H1 (cell line): ENCODE results near the gene RSAD1. TPM values are rescaled to one million over a fixed set of nuclear protein-coding genes. Genes with fewer than 3 reads are reported as not detected.

ENCODE experiments used
- CTCF ChIA-PET: fragments of 300-600 bp; sonication (Branson Sonifier 250); formaldehyde crosslinking; loops from one replicate; lab custom pipeline; 2021; ENCODE audit not compliant: partially characterized antibody; lab: Charles Lee
- POLR2A ChIA-PET: fragments of 300-600 bp; sonication (Branson Sonifier 250); formaldehyde crosslinking; loops from one replicate; lab custom pipeline; 2021; ENCODE audit warnings: inconsistent platforms; ENCODE audit not compliant: partially characterized antibody; lab: Charles Lee
- DNase-seq, 2 experiments: peaks; one replicate each; pipeline versions ENCODE4 v3.0.0 to v3.0.0-alpha.2; 2010 to 2022; ENCODE audit warnings: low spot score in 2 of 2, low read depth in 1 of 2, mixed read lengths in 1 of 2
- FAIRE-seq: peaks from 2 replicates; lab custom pipeline; 2011; peaks lifted over from hg19 to GRCh38; lab: Jason Lieb, UNC
- H2AFZ ChIP-seq: 2 replicates; pipeline ENCODE4 v1.8.1; 2012; ENCODE audit warnings: low read length, inconsistent platforms
- H2AK5ac ChIP-seq: 2 replicates; pipeline ENCODE4 v1.6.1; 2013; ENCODE audit warnings: low read depth, low read length
- H2BK120ac ChIP-seq: replicated peaks from 2 replicates; pipeline ENCODE3; 2013; ENCODE audit warnings: low read depth, low read length, inconsistent platforms
- H2BK12ac ChIP-seq: 2 replicates; pipeline ENCODE4 v1.6.1; 2013; ENCODE audit warnings: low read depth, low read length
- H2BK15ac ChIP-seq: 2 replicates; pipeline ENCODE4 v1.6.1; 2013; ENCODE audit warnings: low read length
- H2BK20ac ChIP-seq: 2 replicates; pipeline ENCODE4 v1.6.1; 2013; ENCODE audit warnings: low read length
- H2BK5ac ChIP-seq: 2 replicates; pipeline ENCODE4 v1.6.1; 2013; ENCODE audit warnings: low read depth, low read length
- H3K14ac ChIP-seq: 2 replicates; pipeline ENCODE4 v1.6.1; 2013; ENCODE audit warnings: inconsistent platforms; ENCODE audit not compliant: insufficient read length
- H3K18ac ChIP-seq: 2 replicates; pipeline ENCODE4 v1.6.1; 2013; ENCODE audit warnings: low read length; ENCODE audit errors: extremely low read depth
- H3K23ac ChIP-seq: 2 replicates; pipeline ENCODE4 v1.6.1; 2013; ENCODE audit warnings: inconsistent platforms; ENCODE audit not compliant: insufficient read length
- H3K23me2 ChIP-seq: 2 replicates; pipeline ENCODE4 v1.6.1; 2013; ENCODE audit warnings: low read depth, low read length
- H3K27ac ChIP-seq: 2 replicates; pipeline ENCODE4 v1.6.1; 2011; ENCODE audit warnings: low read depth, low read length, inconsistent platforms
- H3K27me3 ChIP-seq, 4 experiments: replicated peaks in 1 of 4; 1 replicate in 1 of 4; 2 replicates in 3 of 4; pipeline versions ENCODE4 v1.6.1 to v1.8.1; 2011 to 2013; ENCODE audit warnings: low read length in 3 of 4, mild to moderate bottlenecking in 3 of 4, inconsistent platforms in 2 of 4, mixed read lengths in 2 of 4, moderate library complexity in 1 of 4; ENCODE audit not compliant: control insufficient read depth in 3 of 4, insufficient read depth in 3 of 4; ENCODE audit errors: extremely low read depth in 1 of 4
- H3K36me3 ChIP-seq, 4 experiments: 2 replicates each; pipeline versions ENCODE4 v1.6.1 to v1.8.1; 2011 to 2013; ENCODE audit warnings: mild to moderate bottlenecking in 4 of 4, low read length in 3 of 4, moderate library complexity in 2 of 4, control low read depth in 1 of 4, inconsistent platforms in 1 of 4; ENCODE audit not compliant: insufficient read depth in 4 of 4, control insufficient read depth in 2 of 4
- H3K4ac ChIP-seq: replicated peaks from 2 replicates; pipeline ENCODE3; 2013; ENCODE audit warnings: low read length, low read depth, mixed read lengths, inconsistent platforms; ENCODE audit not compliant: insufficient read length
- H3K4me1 ChIP-seq, 4 experiments: replicated peaks in 1 of 4; 1 replicate in 1 of 4; 2 replicates in 3 of 4; pipeline versions ENCODE4 v1.6.1 to v1.8.1; 2011 to 2013; ENCODE audit warnings: low read length in 3 of 4, inconsistent platforms in 2 of 4, mixed read lengths in 1 of 4; ENCODE audit not compliant: insufficient read depth in 4 of 4, control insufficient read depth in 3 of 4
- H3K4me2 ChIP-seq, 2 experiments: 2 replicates each; pipeline versions ENCODE4 v1.6.1 to v1.8.1; 2011 to 2013; ENCODE audit warnings: low read depth in 2 of 2, low read length in 2 of 2, control low read depth in 1 of 2, inconsistent platforms in 1 of 2, mild to moderate bottlenecking in 1 of 2; ENCODE audit not compliant: insufficient read depth in 1 of 2
- H3K4me3 ChIP-seq, 4 experiments: fragments of 200-600, 300-600 bp in 1 of 4; sonication (generic), shearing (Covaris generic), sonication (Bioruptor Twin) in 1 of 4; 2 replicates each; pipeline versions ENCODE4 v1.5.1 to v1.8.1; 2011 to 2016; ENCODE audit warnings: low read length in 4 of 4, low read depth in 3 of 4, control low read depth in 2 of 4, inconsistent platforms in 2 of 4, mild to moderate bottlenecking in 2 of 4, mixed read lengths in 1 of 4, moderate library complexity in 1 of 4; ENCODE audit not compliant: insufficient read depth in 2 of 4; ENCODE audit errors: extremely low read depth in 1 of 4
- H3K56ac ChIP-seq: replicated peaks from 2 replicates; pipeline ENCODE3; 2013; ENCODE audit warnings: low read depth, mild to moderate bottlenecking, mixed read lengths, low read length, inconsistent platforms; ENCODE audit not compliant: insufficient read length
- H3K79me1 ChIP-seq: 2 replicates; pipeline ENCODE4 v1.6.1; 2013; ENCODE audit warnings: low read depth, low read length, control low read depth
- H3K79me2 ChIP-seq, 2 experiments: 2 replicates each; pipeline versions ENCODE4 v1.6.1 to v1.8.1; 2012 to 2013; ENCODE audit warnings: low read length in 2 of 2, mild to moderate bottlenecking in 2 of 2, inconsistent platforms in 1 of 2; ENCODE audit not compliant: insufficient read depth in 2 of 2, control insufficient read depth in 1 of 2
- H3K9ac ChIP-seq, 4 experiments: replicated peaks in 1 of 4; 1 replicate in 1 of 4; 2 replicates in 3 of 4; pipeline versions ENCODE4 v1.6.1 to v1.8.1; 2011 to 2013; ENCODE audit warnings: low read depth in 3 of 4, low read length in 3 of 4, control low read depth in 2 of 4, mild to moderate bottlenecking in 2 of 4, moderate library complexity in 2 of 4, inconsistent platforms in 1 of 4; ENCODE audit errors: extremely low read depth in 1 of 4
- H3K9me3 ChIP-seq, 2 experiments: 2 replicates each; pipeline versions ENCODE4 v1.6.1 to v1.8.1; 2012 to 2013; ENCODE audit warnings: mild to moderate bottlenecking in 2 of 2, moderate library complexity in 2 of 2, control low read depth in 1 of 2, inconsistent platforms in 1 of 2, low read depth in 1 of 2, low read length in 1 of 2, mixed read lengths in 1 of 2; ENCODE audit not compliant: insufficient read depth in 2 of 2
- H4K20me1 ChIP-seq, 2 experiments: replicated peaks in 1 of 2; 2 replicates each; pipeline versions ENCODE3 to v1.8.1; 2011 to 2013; ENCODE audit warnings: inconsistent platforms in 2 of 2, low read length in 2 of 2, mild to moderate bottlenecking in 1 of 2; ENCODE audit not compliant: insufficient read depth in 2 of 2, control insufficient read depth in 1 of 2
- H4K5ac ChIP-seq: 2 replicates; pipeline ENCODE4 v1.6.1; 2013; ENCODE audit warnings: low read length, low read depth, mixed read lengths, inconsistent platforms; ENCODE audit not compliant: insufficient read length
- H4K8ac ChIP-seq: 2 replicates; pipeline ENCODE4 v1.8.0; 2013; ENCODE audit warnings: mild to moderate bottlenecking, moderate library complexity, low read length, inconsistent platforms; ENCODE audit not compliant: insufficient read depth; ENCODE audit errors: extremely low read depth
- H4K91ac ChIP-seq: replicated peaks from 2 replicates; pipeline ENCODE3; 2013; ENCODE audit warnings: low read length, mixed read lengths, inconsistent platforms; ENCODE audit not compliant: insufficient read length
- BACH1 ChIP-seq: IDR thresholded peaks from 2 replicates; pipeline ENCODE4 v1.6.1; 2012; ENCODE audit warnings: low read length, improper control_type of control experiment
- PHF8 ChIP-seq: fragments of 200-600 bp; sonication (generic); conservative IDR thresholded peaks from 2 replicates; pipeline ENCODE4 v1.7.1; 2012; ENCODE audit warnings: low read depth, mild to moderate bottlenecking, inconsistent platforms, low read length, moderate library complexity
- SP4 ChIP-seq: IDR thresholded peaks from 2 replicates; pipeline ENCODE4 v1.6.1; 2012; ENCODE audit warnings: low read length, inconsistent platforms
- YY1 ChIP-seq: IDR thresholded peaks from 2 replicates; pipeline ENCODE4 v1.6.1; 2011; ENCODE audit warnings: low read depth, mild to moderate bottlenecking, low read length
- ZNF274 ChIP-seq: IDR thresholded peaks from 2 replicates; pipeline ENCODE4 v1.7.0; 2012; ENCODE audit warnings: low read length, borderline replicate concordance; ENCODE audit errors: extremely low read depth
- WGBS, 2 experiments: shearing (Covaris generic) in 1 of 2; methylation state at CpG; one replicate each; pipeline versions ENCODE4 v1.1.6 to v1.1.7; 2013 to 2015; ENCODE audit warnings: low lambda C conversion rate in 2 of 2, mixed read lengths in 2 of 2, inconsistent platforms in 1 of 2, low coverage in 1 of 2, missing lambda C conversion rate in 1 of 2; ENCODE audit not compliant: insufficient replicate concordance in 2 of 2, insufficient coverage in 1 of 2, insufficient read length in 1 of 2; ENCODE audit errors: extremely low coverage in 1 of 2, missing lambda C conversion rate in 1 of 2; 5-methylcytosine and 5-hydroxymethylcytosine counted together
- polyA plus RNA-seq, 7 experiments: library from polyadenylated mRNA; depleted of rRNA in 3 of 7; stranded (reverse) in 5 of 7; unstranded in 2 of 7; fragments of >200 nt in 5 of 7; fragments of 200-250 nt in 2 of 7; gene quantifications; 1 replicate in 5 of 7; 2 replicates in 1 of 7; 4 replicates in 1 of 7; pipeline versions ENCODE4 v1.2.1 to v1.2.3, GENCODE V29; 2011 to 2013; ENCODE audit warnings: missing spikeins in 2 of 7, mixed read lengths in 2 of 7
- total RNA-seq: library from RNA; stranded (reverse); fragmentation: NEBNext Ultra II Directional; extraction: Animal tissue kit (Norgen Biotek cat#: 25700); gene quantifications from 2 replicates; pipeline ENCODE4 v1.2.1, GENCODE V29; 2021

RSAD1 gene
- total and polyA plus RNA-seq, 2 of the 8 experiments (the other 6 are each of a cell fraction or from before 2014, with no cell fraction given): 17.9 to 33.5 TPM

DNA sequence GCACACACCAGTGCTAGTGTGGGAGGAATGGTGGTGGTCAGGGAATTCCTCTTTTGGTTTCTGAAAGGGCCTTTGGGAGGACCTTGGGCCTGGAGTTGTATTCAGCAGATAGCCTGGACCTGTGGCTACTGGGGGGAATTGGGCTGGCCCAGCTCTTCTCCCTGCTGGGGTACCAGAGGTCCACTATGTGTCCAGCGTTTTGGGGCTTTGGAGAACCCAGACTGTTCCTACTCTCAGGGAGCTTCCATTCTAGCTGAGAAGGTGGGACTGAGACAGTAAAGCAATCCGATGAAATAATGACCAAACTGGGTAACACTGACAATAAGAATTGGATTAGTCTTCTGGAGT, 56.3 kb downstream of the RSAD1 start:
- Histone ChIP-seq H2AFZ (no peak overlapping the region), H4K91ac (no peak overlapping the region), H3K4me3 (no peak overlapping the region), H3K14ac (no peak overlapping the region), H3K23me2 (peaks cover 17% of the 10 kb centered on the region), H3K4me2 (peak overlapping the region in 1 of 2 experiments; percentile 96; a peak in 1 of 4 replicates), H2BK5ac (0 out of 2 replicates have a peak overlapping the region, but pooled peaks have one; percentile 7), H2BK20ac (0 out of 2 replicates have a peak overlapping the region, but pooled peaks have one; percentile 32), H3K4ac (no peak overlapping the region), H3K23ac (no peak overlapping the region), H3K56ac (no peak overlapping the region), H2AK5ac (peak overlapping the region; percentile 59; the same call in 1 of the 2 replicates), H4K20me1 (peaks cover 0 to 1% of the 10 kb centered on the region in 2 experiments), H3K18ac (0 out of 2 replicates have a peak overlapping the region, but pooled peaks have one; percentile 71), H4K8ac (no peak overlapping the region), H3K27ac (no peak overlapping the region), H3K9ac (no peak overlapping the region), H3K36me3 (peaks cover 0 to 3% (median 0%) of the 10 kb centered on the region in 4 experiments; a peak in 1 of 8 replicates), H2BK12ac (peak overlapping the region; percentile 75; the same call in 1 of the 2 replicates), H3K9me3 (no peaks in the 10 kb centered on the region), H3K79me2 (0 out of 4 replicates have a peak, but pooled peaks cover 0 to 2% of the 10 kb centered on the region in 2 experiments), H2BK15ac (peak overlapping the region; percentile 99), H3K27me3 (peaks cover 0 to 21% (median 10%) of the 10 kb centered on the region in 4 experiments; a peak in 4 of 7 replicates), H3K4me1 (peaks cover 5 to 29% (median 19%) of the 10 kb centered on the region in 4 experiments), H3K79me1 (no peaks in the 10 kb centered on the region; the same call in 1 of the 2 replicates), H2BK120ac (no peak overlapping the region), H4K5ac (no peak overlapping the region)
- no peak for DNase-seq
- no peak for FAIRE-seq
- ChIA-PET CTCF (interaction anchor here (0.7 to 1.7 kb wide), 6 partner anchors 16 to 138 kb away, joined by 3 to 7 read pairs (median 5); partner anchors contain the start of gene LRRC59), POLR2A (no interaction called here)
- 94% methylated on average over 2 of the region's 2 CpGs; no CpG with 5 or more reads in 1 of the 2 experiments for WGBS, 2 experiments
- no peak for TF ChIP-seq ZNF274
- no peak for TF ChIP-seq BACH1
- TF ChIP-seq SP4: no peak
- TF ChIP-seq YY1: no peak
- TF ChIP-seq PHF8: no peak
